ENCODE measurements around the gene PRUNE1.

The PRUNE1 gene

DNA sequence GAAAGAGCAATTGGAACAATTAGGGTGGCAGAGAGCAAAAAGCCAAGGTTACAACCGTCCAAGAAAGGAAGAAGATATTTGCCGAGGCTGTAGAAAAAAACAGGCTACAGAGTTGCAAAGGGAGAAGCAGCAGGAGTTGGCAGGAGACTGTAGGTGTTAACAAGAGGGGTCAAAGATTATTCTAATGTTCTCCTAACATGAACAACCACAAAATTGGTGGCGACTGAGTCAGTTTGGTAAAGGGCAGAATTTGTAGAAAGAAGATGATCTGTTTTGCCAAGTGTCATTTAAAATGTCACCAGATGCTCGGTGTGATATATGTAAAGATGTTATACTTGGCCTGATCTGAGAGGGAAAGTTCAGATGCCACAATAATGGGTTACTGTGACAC lies 401 bp upstream of the PRUNE1 start:
- no peak for DNase-seq

DNA sequence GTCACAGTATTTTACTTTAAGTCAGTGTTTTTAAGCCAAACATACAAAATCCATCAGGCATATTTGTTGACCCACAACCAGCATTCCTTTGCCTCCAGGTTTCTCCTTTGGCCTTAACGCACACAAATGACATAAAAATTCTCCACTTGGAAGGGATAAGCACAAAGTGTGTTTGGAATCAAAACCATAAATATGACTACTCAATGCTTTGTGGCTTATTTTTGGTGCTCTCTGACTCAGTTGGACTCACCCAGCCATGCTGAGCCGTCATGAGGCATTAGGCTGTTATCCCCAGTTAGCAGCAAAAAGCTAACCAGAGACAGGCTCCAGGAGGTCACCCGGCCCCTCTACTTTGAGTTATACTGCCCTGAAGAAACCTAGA lies 948 bp downstream of the PRUNE1 start:
- peak; percentile 48 for DNase-seq

GRCh38 chr1:151009674-151010345 lies 1.6 kb downstream of the PRUNE1 start:
- no peak for DNase-seq

GRCh38 chr1:151010346-151010726 lies 2.1 kb downstream of the PRUNE1 start:
- peak; percentile 27 for DNase-seq

DNA sequence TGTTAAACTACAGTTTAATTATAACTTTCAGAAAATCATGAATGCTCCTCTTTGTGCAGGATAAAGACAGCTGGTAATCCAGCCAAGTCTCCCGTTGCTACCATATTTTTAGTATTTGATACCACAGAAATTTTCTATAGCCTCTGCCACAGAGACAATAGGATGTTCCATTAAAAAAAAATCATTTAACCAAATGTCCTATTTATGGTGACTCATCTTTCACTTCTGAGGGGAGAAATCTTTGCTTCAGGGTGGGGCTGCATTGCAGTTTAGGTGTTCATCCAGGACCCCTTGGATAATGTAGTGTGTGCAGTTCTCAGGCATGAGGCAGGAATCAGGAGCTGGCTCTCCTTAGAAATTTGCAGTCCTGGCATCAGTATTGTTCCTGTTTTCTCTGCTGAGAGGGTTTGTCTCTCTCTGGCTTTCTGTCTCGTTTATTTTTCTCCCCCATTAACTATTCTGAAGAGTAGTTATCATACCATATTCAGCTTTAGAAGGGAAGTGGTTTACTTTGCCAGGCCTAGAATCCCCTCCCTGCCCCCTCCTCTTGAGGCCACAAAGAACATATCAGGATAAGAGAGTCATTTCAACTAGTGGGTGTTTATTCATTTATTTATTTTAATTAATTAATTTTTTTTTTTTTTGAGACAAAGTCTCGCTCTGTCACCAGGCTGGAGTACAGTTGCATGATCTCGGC lies 3.1 kb downstream of the PRUNE1 start:
- peak; percentile 84 for DNase-seq

DNA sequence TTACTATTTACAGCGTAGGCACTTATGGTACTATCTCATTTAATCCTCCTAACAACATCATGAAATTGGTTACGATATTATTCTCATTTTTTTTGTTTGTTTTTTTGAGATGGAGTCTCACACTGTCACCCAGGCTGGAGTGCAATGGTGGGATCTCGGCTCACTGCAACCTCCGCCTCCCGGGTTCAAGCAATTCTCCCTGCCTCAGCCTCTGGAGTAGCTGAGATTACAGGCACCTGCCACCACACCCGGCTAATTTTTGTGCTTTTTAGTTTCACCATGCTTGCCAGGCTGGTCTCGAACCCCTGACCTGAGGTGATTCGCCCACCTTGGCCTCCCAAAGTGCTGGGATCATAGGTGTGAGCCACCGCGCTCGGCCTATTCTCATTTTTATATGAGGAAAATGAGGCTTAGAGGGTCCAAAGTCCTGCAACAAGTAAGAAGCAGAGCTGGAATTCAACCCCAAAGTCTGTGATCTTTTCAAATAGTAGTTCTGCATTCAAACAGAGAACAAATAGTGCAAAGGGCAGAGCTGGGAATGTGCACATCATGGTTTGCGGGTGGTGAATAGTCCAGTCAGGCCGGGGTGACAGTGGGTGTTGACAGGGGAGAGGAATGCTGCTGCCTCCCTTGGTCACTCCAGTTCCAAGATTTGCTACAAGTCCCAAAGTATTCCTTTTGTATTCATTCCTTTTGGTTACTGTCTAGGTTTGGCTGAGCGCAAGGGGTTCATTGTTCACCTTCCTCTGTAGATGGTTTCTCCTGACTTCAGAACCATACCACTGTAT lies 4.6 kb downstream of the PRUNE1 start:
- no peak for DNase-seq

- DNase-seq: peak; percentile 90
Measured at GRCh38 chr1:151013518-151013917, 5.3 kb downstream of the PRUNE1 start.

DNA sequence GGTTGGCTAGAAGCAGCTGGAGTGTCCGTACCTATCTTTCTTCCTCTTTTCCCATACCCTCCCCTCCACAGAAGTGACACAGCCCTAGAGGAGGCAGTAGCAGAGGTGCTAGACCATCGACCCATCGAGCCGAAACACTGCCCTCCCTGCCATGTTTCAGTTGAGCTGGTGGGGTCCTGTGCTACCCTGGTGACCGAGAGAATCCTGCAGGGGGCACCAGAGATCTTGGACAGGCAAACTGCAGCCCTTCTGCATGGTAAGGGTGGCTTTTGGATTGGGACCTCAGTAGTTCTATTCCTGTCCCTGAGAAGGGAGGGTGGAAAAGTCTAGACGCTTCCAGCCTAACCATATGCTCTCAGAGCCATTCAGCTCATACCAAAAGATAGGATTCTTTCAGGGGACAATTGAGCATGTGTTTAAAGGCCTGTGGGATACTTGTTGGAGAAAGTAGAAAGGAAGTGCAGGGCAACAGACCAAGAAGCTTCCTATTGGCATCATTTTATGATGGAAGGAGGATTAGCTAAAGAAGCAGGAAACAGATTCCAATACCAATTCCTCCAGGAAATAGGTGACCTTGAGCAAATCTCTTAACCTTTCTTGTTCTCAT lies 16.4 kb downstream of the PRUNE1 start:
- DNase-seq: peak; percentile 86

GRCh38 chr1:151026460-151026859 lies 18.2 kb downstream of the PRUNE1 start:
- no peak for DNase-seq

- no peak for DNase-seq
Measured at GRCh38 chr1:151032164-151032563, 23.9 kb downstream of the PRUNE1 start.

DNA sequence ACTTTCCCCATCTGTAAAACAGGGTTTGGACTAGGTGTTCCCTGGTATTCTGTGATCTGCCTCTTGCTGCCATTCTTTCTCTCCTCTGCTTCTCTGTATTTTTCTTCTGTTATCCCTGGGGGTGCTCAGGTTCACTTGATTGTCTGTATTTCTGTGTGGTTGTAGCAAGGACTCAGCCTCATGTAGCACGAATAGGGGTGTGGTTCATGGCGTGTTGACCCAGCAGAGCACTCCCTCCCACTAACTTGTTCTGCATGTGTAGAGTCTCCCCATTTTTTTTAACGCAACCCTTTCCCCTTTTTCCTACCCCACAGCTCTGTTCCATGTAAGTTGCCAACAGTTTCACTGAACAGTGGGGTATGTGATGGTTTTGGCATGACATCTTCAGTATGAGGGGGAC lies 26.9 kb downstream of the PRUNE1 start:
- no peak for DNase-seq

GRCh38 chr1:151036356-151036755 lies 28.1 kb downstream of the PRUNE1 start, which contains the start of gene BNIPL:
Gene BNIPL (plus strand): TSS chr1:151036586. CDS start chr1:151036726, 140 bp downstream.
- DNase-seq: no peak

DNA sequence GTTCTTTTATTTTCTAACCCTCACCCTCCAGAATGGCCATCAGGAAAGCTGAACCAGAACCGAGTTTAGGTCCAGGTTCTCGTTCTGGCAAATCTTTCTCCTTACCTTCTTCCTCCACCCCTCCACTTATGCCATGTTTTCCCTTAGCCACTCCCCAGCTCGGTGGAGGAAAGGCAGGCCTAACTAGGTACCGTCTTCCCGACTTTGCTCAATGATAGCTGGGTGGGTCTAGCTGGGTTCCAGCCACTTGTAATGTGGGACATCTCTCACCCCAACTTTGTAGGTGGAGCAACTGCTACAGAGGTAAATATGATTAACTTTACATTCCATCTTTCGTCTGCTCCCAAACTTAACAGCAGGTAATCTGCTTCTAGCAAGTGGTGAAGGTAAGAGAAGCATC lies 28.8 kb downstream of the PRUNE1 start:
- no peak for DNase-seq

DNA sequence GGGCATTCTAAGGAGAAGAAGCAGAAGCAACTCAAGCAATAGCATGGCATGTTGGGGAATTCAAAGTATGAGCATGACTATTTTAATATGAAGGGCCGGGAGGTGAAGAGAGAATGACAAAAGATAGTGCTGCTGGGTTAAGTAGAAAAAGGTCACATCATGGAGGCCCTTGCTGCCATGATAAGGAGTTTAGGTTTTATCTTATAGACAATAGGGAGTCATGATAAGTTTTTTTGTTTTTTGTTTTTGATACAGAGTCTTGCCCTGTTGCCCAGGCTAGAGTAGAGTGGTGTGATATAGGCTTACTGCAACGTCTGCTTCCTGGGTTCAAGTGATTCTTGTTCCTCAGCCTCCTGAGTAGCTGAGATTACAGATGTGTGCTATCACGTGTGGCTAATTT lies 31.3 kb downstream of the PRUNE1 start:
- DNase-seq: peak; percentile 33

GRCh38 chr1:151043163-151043562 lies 34.9 kb downstream of the PRUNE1 start:
- no peak for DNase-seq

- peak; percentile 48 for DNase-seq
Measured at GRCh38 chr1:151047591-151047924, 39.3 kb downstream of the PRUNE1 start, which contains the start of gene C1orf56. Gene C1orf56 (plus strand): TSS chr1:151047751. CDS start chr1:151047848, 97 bp downstream.

GRCh38 chr1:151047925-151048644 lies 39.8 kb downstream of the PRUNE1 start:
- DNase-seq: peak; percentile 72

DNA sequence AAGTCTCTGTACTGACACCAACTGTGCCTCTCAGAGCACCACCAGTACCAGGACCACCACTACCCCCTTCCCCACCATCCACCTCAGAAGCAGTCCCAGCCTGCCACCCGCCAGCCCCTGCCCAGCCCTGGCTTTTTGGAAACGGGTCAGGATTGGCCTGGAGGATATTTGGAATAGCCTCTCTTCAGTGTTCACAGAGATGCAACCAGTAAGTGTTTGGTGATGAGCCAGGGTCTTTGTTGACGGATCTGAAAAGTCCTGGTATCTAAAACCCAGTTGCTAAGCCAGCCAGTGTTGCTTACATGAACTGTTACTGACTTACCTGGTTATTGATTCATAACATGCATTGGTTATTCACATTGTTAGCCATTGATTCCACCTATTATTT lies 40.4 kb downstream of the PRUNE1 start:
- DNase-seq: no peak

- DNase-seq: no peak
Measured at GRCh38 chr1:151049458-151049857, 41.2 kb downstream of the PRUNE1 start.

- DNase-seq: no peak
Measured at GRCh38 chr1:151050051-151050688, 41.9 kb downstream of the PRUNE1 start.

DNA sequence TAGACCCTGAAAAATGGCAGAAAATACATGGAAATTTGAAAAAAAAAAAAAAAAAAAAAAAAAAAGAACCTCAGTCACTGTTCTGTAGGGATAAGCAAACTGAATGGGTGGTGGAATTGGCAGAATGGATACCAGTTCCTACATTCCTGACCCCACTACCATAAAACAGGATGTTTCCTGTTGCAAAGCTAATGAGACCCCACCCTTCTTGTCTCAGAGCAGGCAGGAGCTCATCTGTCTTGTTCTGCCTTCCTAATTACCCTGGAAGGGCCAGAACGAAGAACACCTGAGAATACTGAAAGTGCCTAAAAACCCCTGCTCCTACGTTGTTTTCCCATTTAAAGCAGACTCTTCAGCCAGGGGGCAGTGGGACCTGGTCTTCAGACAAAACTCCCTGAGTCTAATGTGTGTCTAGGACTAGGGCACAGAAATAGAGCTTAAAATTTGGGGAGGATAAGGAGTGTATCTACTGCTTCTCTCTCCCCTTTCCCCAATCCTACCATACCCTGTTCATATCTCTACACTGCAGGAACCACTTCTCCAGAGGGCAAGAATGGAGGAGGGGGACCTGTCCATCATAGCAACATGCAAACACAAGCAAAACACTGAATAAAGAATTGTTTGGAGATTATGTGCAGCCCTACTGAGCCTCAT lies 43.2 kb downstream of the PRUNE1 start:
- no peak for DNase-seq

Measured in OCI-M1 (cell line).